ENCODE results near the gene MMP15.

Gene MMP15

GRCh38 chr16:58037365-58038057 is 12.0 kb downstream of the MMP15 start:
- DNase-seq, result no peak

GRCh38 chr16:58038219-58038641 is 12.7 kb downstream of the MMP15 start:
- DNase-seq, result no peak

DNA sequence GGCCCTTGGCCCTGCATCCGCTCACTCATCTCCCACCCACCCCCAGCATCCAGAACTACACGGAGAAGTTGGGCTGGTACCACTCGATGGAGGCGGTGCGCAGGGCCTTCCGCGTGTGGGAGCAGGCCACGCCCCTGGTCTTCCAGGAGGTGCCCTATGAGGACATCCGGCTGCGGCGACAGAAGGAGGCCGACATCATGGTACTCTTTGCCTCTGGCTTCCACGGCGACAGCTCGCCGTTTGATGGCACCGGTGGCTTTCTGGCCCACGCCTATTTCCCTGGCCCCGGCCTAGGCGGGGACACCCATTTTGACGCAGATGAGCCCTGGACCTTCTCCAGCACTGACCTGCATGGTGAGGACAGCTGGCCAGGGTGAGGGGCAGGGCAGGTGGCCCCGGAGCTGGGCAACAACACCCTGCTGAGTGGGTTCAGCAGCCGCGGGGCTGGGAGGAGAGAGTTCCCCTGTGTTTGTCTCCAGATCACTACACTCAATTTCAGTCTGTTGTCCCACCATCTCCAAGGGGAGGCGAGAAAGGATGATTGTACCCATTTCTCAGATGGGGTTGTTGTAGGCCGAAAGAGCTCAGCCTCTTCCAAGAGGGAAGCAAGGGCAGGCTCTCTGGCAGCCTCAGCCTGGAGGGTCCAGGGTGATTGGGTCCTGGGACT is 14.4 kb downstream of the MMP15 start:
- no peak for DNase-seq

- no peak for DNase-seq
Measured at GRCh38 chr16:58040496-58040846, 14.9 kb downstream of the MMP15 start.

GRCh38 chr16:58040945-58041627 is 15.5 kb downstream of the MMP15 start:
- no peak for DNase-seq

GRCh38 chr16:58041628-58041955 is 16.0 kb downstream of the MMP15 start:
- no peak for DNase-seq

DNA sequence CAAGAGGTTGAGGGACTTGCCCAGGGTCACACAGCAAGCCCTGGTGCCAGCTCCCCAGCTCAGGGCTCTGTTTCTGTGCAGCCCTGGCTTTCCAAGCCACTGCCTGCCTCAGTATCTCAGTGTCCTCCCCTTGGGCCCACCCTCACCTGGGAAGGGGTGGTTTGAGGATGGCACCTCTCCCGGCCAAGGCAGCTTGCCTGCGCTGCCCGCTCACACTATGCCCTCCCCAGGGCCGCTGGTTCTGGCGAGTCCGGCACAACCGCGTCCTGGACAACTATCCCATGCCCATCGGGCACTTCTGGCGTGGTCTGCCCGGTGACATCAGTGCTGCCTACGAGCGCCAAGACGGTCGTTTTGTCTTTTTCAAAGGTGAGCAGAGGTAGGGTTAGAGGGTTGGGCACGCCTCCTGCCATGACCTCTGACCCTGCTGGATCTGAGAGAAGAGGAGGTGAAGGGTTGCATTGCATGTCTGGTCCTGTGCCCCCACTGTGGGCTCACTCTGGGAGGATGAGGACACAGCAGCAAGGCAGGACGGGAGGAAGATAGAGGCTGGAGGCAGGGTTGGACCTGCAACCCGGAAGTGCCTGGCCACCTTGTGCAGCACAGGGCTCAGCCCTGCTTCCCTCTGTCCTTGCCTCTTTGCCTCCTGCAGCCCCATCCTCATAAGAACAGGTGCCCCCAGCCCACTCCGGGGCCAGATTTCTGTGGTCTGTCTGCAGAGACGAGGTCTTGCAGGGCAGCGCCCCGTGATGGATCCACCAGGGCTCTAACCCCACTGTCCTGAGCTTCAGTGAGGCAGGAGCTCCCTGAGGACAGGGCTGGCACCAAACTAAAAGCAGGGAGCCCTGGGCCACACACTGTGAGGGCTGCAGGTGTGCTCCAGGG is 16.7 kb downstream of the MMP15 start:
- DNase-seq, result no peak

DNA sequence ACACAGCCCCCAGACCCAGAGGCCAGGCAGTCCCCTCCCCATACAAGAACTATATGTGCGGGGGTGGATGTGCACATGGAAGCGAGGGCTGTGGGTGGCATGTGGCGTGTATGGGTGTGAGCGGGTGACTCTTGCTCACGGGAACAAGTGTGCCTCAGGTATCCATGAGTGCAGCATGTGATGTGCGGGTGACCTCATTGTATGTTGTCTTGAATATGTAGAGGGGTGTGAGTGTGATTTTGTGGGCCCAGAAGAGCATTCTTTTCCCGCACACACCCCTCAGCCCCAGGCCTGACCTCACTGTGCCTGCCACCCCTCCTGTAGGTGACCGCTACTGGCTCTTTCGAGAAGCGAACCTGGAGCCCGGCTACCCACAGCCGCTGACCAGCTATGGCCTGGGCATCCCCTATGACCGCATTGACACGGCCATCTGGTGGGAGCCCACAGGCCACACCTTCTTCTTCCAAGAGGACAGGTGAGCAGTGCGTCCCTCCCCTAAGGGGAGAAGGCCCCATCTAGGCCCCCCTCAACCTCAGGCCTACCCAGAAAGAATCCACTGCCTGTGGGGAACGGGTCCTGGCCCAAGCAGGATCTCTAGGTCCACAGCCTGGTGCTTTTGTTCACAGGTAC is 17.4 kb downstream of the MMP15 start:
- no peak for DNase-seq

DNA sequence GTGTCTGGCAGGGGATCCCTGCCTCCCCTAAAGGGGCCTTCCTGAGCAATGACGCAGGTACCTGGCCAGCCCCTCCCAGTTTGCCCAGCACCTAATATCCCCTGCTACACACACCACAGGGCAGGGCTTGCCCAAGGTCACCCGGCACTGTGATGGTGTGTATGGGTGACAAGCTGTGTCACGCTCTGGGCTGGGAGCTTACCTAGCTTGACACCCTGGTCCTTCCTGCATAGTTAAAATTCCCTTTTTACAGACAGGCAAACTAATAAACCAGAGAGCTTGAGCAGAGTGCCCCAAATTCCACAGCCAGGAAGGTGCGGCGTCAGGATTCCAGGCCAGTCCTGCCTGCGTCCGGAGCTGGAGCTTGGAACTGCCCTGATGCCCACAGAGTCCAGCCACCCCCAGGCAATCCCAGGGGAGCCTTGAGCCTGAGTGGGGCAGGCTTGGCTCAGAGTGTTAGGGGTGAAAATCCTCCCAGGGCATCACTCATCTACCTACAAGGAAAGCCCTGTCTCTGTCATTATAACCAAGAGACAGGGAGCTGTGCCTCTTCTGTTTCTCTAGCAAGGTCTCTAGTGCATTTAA is 18.1 kb downstream of the MMP15 start:
- no peak for DNase-seq

- no peak for DNase-seq
Measured at GRCh38 chr16:58044266-58045019, 18.9 kb downstream of the MMP15 start.

- DNase-seq, result no peak
Measured at GRCh38 chr16:58045096-58045495, 19.5 kb downstream of the MMP15 start.

DNA sequence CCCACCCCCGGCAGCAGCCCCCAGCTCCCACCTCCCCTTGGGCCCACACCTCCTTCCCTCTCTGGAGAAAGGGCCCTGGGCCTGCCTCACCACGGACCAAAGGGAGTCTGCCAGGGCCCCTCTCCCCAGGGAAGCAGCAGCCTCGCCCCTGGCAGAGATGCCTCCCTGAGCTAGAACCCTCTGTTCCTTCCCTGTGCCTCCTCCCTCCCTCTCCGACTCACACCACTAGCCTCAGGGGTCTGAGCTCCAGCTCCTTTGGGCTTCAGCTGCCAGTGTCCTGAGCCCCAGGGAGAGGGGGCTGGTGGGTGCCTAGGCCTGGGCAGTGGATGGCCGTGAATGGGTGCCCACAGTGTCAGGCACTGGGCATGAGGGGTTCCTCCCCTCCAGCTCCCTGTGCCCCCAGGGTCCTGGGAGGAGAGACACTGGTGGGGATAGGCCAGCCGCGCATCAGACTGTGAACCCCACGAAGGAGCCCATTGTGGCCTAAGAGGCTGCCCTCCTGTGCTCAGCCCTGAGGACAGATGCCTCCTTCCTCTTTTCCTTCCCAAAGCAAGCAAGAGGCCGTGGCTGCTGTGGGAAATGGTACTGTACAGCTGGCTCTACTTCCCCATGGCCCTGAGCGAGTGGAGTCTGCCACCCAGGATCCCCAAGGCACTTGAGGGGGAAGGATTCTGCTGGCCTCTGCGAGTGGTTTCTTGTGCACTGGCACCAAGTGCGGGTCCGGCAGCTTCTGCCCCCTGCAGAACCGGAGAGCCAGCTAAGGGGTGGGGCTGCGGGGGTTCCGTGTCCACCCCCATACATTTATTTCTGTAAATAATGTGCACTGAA is 20.7 kb downstream of the MMP15 start:
- DNase-seq, result no peak

DNA sequence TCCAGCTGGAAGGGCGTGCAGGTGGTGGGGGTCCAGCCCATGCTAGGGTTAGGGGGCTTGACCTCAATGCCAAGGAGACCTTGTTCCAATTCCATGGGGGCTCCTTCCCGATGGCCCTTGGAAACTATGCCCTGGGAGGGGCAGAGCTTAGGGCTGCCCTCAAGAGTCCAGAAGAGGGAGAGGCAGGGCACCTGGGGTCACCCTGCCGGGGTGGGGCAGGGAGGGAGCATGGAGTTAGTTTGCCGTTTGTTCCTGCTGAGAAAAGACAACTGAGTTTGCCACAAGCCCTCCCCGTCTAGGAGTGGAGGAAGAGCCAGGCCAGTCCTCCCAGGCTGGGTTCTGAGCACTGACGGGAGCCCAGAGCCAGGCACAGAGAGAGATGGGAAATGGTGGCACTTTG is 21.4 kb downstream of the MMP15 start:
- DNase-seq, result no peak

DNA sequence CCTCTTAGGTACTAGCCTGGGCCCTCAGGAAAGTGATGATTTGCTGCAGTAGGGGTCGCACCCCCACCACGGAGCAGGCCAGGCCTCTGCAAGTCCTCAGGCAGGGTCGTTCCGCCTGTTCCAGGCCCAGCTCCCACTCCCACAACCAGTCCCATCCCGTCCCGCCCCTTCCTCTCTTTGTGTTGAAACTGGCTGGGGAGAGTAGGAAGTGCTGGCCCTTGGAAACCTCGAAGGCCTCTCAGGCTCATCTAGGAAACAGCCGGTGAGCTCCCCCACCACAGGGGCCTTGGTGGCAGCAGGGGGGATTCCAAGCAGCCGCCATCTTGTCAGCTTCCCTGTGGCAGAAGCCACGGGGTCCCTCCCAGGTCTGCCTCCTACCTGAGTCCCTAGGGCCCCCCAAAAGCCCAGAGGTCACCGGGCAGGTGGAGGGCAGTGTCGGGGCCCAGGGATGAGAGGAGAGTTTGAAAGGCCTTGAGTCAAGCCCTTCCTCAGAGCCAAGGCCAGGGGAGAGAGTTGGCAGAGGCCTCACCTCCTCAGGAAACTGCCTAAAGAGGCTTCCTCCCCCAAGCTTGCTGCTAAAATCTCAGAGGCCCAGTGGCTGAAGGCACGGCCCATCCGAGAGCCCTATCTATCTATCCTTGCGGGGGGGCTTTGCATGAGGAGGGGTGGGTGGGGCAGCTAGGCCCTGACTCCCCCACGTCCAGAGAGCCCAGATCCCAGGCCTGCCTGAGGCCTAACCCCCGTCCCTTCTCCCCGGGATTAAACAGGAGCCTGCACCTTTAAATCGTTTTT is 22.2 kb downstream of the MMP15 start:
- no peak for DNase-seq

- no peak for DNase-seq
Measured at GRCh38 chr16:58048494-58049231, 23.1 kb downstream of the MMP15 start.

DNA sequence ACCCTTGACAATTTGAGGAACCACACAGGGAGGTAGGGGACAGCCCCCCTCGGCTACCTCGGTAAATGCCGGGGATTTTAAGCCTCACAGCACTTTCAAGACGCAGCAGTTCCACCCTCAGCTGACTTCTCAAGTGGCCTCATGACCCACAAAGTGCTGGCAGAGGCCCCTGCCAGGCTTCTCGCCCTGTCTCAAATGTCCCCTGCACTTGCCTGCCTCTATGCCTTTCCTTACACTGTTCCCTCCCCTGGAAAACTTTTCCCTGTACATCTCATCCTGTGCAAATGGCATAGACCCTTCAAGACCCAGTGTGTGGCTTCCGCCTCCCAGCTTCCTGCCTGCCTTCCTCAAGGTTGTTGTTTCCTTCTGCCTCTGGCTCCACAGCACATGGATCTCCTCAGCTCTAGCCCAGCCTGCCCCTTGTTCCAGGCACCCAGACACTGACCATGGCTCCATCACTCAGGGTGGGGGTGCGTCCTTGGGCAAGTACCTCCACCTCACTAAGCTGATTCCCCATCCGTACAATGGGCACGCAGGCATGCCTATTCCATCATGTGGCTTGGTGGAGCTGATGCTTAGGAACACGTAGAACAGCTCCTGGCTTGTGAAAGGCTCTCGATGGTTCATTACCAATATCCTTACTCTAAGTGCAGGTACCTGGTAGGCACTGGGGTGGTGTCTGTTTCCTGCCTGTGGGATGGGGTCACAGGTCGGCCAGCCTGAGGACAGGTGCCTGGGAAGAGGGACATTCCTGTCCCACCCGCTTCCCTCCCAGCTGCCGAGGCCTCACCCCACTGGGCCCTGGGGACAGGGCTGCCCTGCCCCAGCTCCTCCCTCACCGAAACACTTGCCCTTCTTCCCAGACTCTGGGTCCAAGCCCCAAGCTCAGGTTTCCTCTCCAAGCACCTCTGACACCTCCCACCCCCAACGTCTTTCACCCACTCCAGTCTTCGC is 24.0 kb downstream of the MMP15 start:
- DNase-seq, result no peak

- no peak for DNase-seq
Measured at GRCh38 chr16:58051296-58051695, 25.7 kb downstream of the MMP15 start.
